ENCODE data around the gene CCR7.

The CCR7 gene

GRCh38 chr17:40511667-40512220 lies 53.5 kb downstream of the CCR7 start:
- TF ChIP-seq CTCF (conservative IDR thresholded peaks at IDR 0.05), result no peak
- no peak for TF ChIP-seq ZFX (IDR thresholded peaks at IDR 0.05)
- no peak overlapping the region for H3K27ac ChIP-seq

GRCh38 chr17:40511136-40511535 lies 54.1 kb downstream of the CCR7 start:
- H3K27ac ChIP-seq, result no peak overlapping the region; the same call in 1 of the 2 replicates
- TF ChIP-seq CTCF (conservative IDR thresholded peaks at IDR 0.05), result no peak
- no peak for TF ChIP-seq ZFX (IDR thresholded peaks at IDR 0.05)

GRCh38 chr17:40510328-40510648 lies 55.0 kb downstream of the CCR7 start:
- no peak for TF ChIP-seq CTCF (conservative IDR thresholded peaks at IDR 0.05)
- no peak for TF ChIP-seq ZFX (IDR thresholded peaks at IDR 0.05)
- peak overlapping the region; percentile 6; the same call in 1 of the 2 replicates for H3K27ac ChIP-seq

GRCh38 chr17:40509626-40510327 lies 55.5 kb downstream of the CCR7 start:
- TF ChIP-seq ZFX (IDR thresholded peaks at IDR 0.05), result no peak
- TF ChIP-seq CTCF (conservative IDR thresholded peaks at IDR 0.05), result no peak
- peak overlapping the region; percentile 6; the same call in 1 of the 2 replicates for H3K27ac ChIP-seq

GRCh38 chr17:40506786-40507185 lies 58.5 kb downstream of the CCR7 start:
- TF ChIP-seq ZFX (IDR thresholded peaks at IDR 0.05) (no peak), CTCF (conservative IDR thresholded peaks at IDR 0.05) (no peak)
- H3K27ac ChIP-seq, result no peak overlapping the region
